GM23338 (cell line): Measurements from ENCODE around the gene GLRX. TPM values are rescaled to one million over a fixed set of nuclear protein-coding genes. Genes with fewer than 3 reads are reported as not detected.

Experiments used
- ATAC-seq: fragments of 200-7000 bp; cut with Tn5 transposase; 3 replicates; pipeline ENCODE4 v1.9.1; 2020
- DNase-seq: peaks from one replicate; pipeline ENCODE4 v3.0.0-alpha.2; 2015; ENCODE audit warnings: low spot score
- H2AFZ ChIP-seq: fragments of 200-600 bp; sonication (generic); 2 replicates; pipeline ENCODE4 v1.8.0; 2016; ENCODE audit warnings: antibody characterized with exemption, mild to moderate bottlenecking, moderate library complexity
- H3F3A ChIP-seq: fragments of 200-600 bp; sonication (generic); replicated peaks from 2 replicates; pipeline ENCODE4 v1.8.0; 2017; ENCODE audit warnings: antibody characterized with exemption, mixed run types, low read depth
- H3K27ac ChIP-seq: fragments of 200-600 bp; sonication (generic); 2 replicates; pipeline ENCODE4 v1.6.1; 2016; ENCODE audit warnings: low read depth
- H3K27me3 ChIP-seq: fragments of 200-600 bp; sonication (generic); 2 replicates; pipeline ENCODE4 v1.8.0; 2016; ENCODE audit warnings: mild to moderate bottlenecking, mixed run types, moderate library complexity; ENCODE audit not compliant: insufficient read depth
- H3K36me3 ChIP-seq: fragments of 200-600 bp; sonication (generic); 2 replicates; pipeline ENCODE4 v1.8.0; 2016; ENCODE audit warnings: mild to moderate bottlenecking; ENCODE audit not compliant: insufficient read depth
- H3K4me1 ChIP-seq: fragments of 200-600 bp; sonication (generic); 2 replicates; pipeline ENCODE4 v1.8.0; 2016; ENCODE audit warnings: mild to moderate bottlenecking, moderate library complexity; ENCODE audit not compliant: insufficient read depth
- H3K4me2 ChIP-seq: fragments of 200-600 bp; sonication (generic); 2 replicates; pipeline ENCODE4 v1.7.1; 2017; ENCODE audit warnings: mixed run types
- H3K4me3 ChIP-seq: fragments of 200-600 bp; sonication (generic); 2 replicates; pipeline ENCODE4 v1.6.1; 2016; ENCODE audit warnings: mixed run types
- H3K79me2 ChIP-seq: fragments of 200-600 bp; sonication (generic); replicated peaks from 2 replicates; pipeline ENCODE4 v1.8.0; 2017; ENCODE audit warnings: mild to moderate bottlenecking; ENCODE audit not compliant: insufficient read depth
- H3K9me2 ChIP-seq: fragments of 200-600 bp; sonication (generic); 2 replicates; pipeline ENCODE4 v1.8.0; 2017; ENCODE audit not compliant: insufficient read depth
- H4K20me1 ChIP-seq: fragments of 200-600 bp; sonication (generic); replicated peaks from 2 replicates; pipeline ENCODE4 v1.8.0; 2017; ENCODE audit warnings: mild to moderate bottlenecking; ENCODE audit not compliant: insufficient read depth
- H3K27ac Mint-ChIP-seq: 2 replicates; pipeline ENCODE4 v1.8.0; 2020; ENCODE audit warnings: inconsistent platforms, mild to moderate bottlenecking, moderate library complexity, mixed read lengths
- H3K27me3 Mint-ChIP-seq: 3 replicates; pipeline ENCODE4 v1.8.0; 2022; ENCODE audit warnings: low read depth, mild to moderate bottlenecking, moderate library complexity, mixed read lengths, inconsistent platforms; ENCODE audit not compliant: insufficient read depth, poor library complexity
- H3K36me3 Mint-ChIP-seq: 3 replicates; pipeline ENCODE4 v1.8.0; 2021; ENCODE audit warnings: low read depth, mild to moderate bottlenecking, inconsistent platforms, moderate library complexity, mixed read lengths
- H3K4me1 Mint-ChIP-seq: 3 replicates; pipeline ENCODE4 v1.8.0; 2020; ENCODE audit warnings: mild to moderate bottlenecking, inconsistent platforms, mixed read lengths
- H3K4me3 Mint-ChIP-seq: 3 replicates; pipeline ENCODE4 v1.8.0; 2021; ENCODE audit warnings: moderate library complexity, mild to moderate bottlenecking, inconsistent platforms, mixed read lengths
- H3K9me3 Mint-ChIP-seq: 3 replicates; pipeline ENCODE4 v1.8.0; 2020; ENCODE audit warnings: moderate library complexity, mild to moderate bottlenecking, inconsistent platforms, mixed read lengths
- CREB1 ChIP-seq: fragments of 250-450 bp; sonication (Bioruptor Pico); IDR thresholded peaks from 2 replicates; pipeline ENCODE4 v1.5.0; 2020; ENCODE audit warnings: low read depth, mild to moderate bottlenecking, moderate library complexity
- EZH2 ChIP-seq: fragments of 200-600 bp; sonication (generic); IDR thresholded peaks from one replicate; pipeline ENCODE4 v1.8.0; 2017; ENCODE audit warnings: antibody characterized with exemption, mild to moderate bottlenecking, low read depth; ENCODE audit not compliant: unreplicated experiment
- EZH2phosphoT487 ChIP-seq: fragments of 200-600 bp; sonication (generic); IDR thresholded peaks from one replicate; pipeline ENCODE4 v1.8.1; 2018; ENCODE audit warnings: antibody characterized with exemption; ENCODE audit not compliant: unreplicated experiment
- JUNB ChIP-seq: IDR thresholded peaks from one replicate; pipeline ENCODE4 v1.6.1; 2016; ENCODE audit warnings: antibody characterized with exemption; ENCODE audit not compliant: unreplicated experiment
- NANOG ChIP-seq: IDR thresholded peaks from 2 replicates; pipeline ENCODE4 v1.6.1; 2016; ENCODE audit warnings: antibody characterized with exemption, borderline replicate concordance
- POLR2AphosphoS5 ChIP-seq: IDR thresholded peaks from 2 replicates; pipeline ENCODE4 v1.6.1; 2016; ENCODE audit warnings: antibody characterized with exemption, low read depth
- STAT1 ChIP-seq: IDR thresholded peaks from one replicate; pipeline ENCODE4 v1.6.1; 2016; ENCODE audit warnings: antibody characterized with exemption; ENCODE audit not compliant: unreplicated experiment
- ZNF114 ChIP-seq: fragments of 250-450 bp; sonication (Bioruptor Pico); IDR thresholded peaks from 2 replicates; pipeline ENCODE4 v1.5.0; 2020; ENCODE audit warnings: mild to moderate bottlenecking, moderate library complexity
- ZNF331 ChIP-seq: fragments of 250-450 bp; sonication (Bioruptor Pico); IDR thresholded peaks from 2 replicates; pipeline ENCODE4 v1.5.0; 2020; ENCODE audit warnings: low read depth, mild to moderate bottlenecking, moderate library complexity
- polyA plus RNA-seq: library from polyadenylated mRNA; unstranded; fragments of >200 nt; fragmentation: Nextera tagmentation; extraction: Ambion mirVana; gene quantifications from 2 replicates; pipeline ENCODE4 v1.2.1, GENCODE V29; 2016
- total RNA-seq: library from RNA; depleted of rRNA; stranded (reverse); fragments of >200 nt; shearing (Covaris generic); gene quantifications from 2 replicates; pipeline ENCODE4 v1.2.3, GENCODE V29; 2014
- TF ChIP-seq, protein P1 (sequence below): fragments of 250-450 bp; sonication (Bioruptor Pico); IDR thresholded peaks from 2 replicates; pipeline ENCODE4 v1.5.0; 2020; ENCODE audit warnings: mild to moderate bottlenecking, moderate library complexity
- TF ChIP-seq, protein P2 (sequence below): IDR thresholded peaks from 2 replicates; pipeline ENCODE4 v1.6.1; 2016; ENCODE audit warnings: antibody characterized with exemption
- TF ChIP-seq, protein P3 (sequence below): IDR thresholded peaks from one replicate; pipeline ENCODE4 v1.6.1; 2018; ENCODE audit warnings: antibody characterized with exemption; ENCODE audit not compliant: unreplicated experiment
- TF ChIP-seq, protein P4 (sequence below), 2 experiments: fragments of 200-600 bp in 1 of 2; sonication (generic) in 1 of 2; conservative IDR thresholded peaks; 2 replicates each; pipeline versions ENCODE4 v1.5.1 to v1.6.1; 2016 to 2017; ENCODE audit warnings: antibody characterized with exemption in 2 of 2, low read depth in 2 of 2, mild to moderate bottlenecking in 2 of 2, moderate library complexity in 1 of 2

Gene GLRX
- total and polyA plus RNA-seq, 2 experiments from 2014 or later = 9.5 to 42.2 TPM

DNA sequence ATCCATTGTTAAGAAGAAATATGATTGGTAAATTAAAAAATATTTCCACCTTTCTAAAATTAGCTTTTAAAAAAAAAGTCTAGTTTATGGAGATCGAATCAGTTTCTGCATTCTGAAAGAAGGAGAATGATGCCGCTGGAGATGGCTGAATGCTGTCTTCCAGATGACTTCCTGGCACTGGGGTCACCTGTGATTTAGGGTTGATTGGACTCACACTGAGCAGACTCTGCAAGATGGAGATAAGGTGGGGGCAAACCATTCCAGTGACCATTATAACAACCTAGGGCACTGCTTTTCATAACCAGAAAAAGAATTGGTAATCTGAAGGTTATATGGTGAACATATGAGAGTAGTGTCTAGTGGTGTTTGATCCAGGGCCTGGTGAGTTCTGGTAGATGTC lies 50.6 kb downstream of the GLRX start:
- H3K9me3 Mint-ChIP-seq = no peaks in the 10 kb centered on the region
- TF ChIP-seq, protein P1, sequence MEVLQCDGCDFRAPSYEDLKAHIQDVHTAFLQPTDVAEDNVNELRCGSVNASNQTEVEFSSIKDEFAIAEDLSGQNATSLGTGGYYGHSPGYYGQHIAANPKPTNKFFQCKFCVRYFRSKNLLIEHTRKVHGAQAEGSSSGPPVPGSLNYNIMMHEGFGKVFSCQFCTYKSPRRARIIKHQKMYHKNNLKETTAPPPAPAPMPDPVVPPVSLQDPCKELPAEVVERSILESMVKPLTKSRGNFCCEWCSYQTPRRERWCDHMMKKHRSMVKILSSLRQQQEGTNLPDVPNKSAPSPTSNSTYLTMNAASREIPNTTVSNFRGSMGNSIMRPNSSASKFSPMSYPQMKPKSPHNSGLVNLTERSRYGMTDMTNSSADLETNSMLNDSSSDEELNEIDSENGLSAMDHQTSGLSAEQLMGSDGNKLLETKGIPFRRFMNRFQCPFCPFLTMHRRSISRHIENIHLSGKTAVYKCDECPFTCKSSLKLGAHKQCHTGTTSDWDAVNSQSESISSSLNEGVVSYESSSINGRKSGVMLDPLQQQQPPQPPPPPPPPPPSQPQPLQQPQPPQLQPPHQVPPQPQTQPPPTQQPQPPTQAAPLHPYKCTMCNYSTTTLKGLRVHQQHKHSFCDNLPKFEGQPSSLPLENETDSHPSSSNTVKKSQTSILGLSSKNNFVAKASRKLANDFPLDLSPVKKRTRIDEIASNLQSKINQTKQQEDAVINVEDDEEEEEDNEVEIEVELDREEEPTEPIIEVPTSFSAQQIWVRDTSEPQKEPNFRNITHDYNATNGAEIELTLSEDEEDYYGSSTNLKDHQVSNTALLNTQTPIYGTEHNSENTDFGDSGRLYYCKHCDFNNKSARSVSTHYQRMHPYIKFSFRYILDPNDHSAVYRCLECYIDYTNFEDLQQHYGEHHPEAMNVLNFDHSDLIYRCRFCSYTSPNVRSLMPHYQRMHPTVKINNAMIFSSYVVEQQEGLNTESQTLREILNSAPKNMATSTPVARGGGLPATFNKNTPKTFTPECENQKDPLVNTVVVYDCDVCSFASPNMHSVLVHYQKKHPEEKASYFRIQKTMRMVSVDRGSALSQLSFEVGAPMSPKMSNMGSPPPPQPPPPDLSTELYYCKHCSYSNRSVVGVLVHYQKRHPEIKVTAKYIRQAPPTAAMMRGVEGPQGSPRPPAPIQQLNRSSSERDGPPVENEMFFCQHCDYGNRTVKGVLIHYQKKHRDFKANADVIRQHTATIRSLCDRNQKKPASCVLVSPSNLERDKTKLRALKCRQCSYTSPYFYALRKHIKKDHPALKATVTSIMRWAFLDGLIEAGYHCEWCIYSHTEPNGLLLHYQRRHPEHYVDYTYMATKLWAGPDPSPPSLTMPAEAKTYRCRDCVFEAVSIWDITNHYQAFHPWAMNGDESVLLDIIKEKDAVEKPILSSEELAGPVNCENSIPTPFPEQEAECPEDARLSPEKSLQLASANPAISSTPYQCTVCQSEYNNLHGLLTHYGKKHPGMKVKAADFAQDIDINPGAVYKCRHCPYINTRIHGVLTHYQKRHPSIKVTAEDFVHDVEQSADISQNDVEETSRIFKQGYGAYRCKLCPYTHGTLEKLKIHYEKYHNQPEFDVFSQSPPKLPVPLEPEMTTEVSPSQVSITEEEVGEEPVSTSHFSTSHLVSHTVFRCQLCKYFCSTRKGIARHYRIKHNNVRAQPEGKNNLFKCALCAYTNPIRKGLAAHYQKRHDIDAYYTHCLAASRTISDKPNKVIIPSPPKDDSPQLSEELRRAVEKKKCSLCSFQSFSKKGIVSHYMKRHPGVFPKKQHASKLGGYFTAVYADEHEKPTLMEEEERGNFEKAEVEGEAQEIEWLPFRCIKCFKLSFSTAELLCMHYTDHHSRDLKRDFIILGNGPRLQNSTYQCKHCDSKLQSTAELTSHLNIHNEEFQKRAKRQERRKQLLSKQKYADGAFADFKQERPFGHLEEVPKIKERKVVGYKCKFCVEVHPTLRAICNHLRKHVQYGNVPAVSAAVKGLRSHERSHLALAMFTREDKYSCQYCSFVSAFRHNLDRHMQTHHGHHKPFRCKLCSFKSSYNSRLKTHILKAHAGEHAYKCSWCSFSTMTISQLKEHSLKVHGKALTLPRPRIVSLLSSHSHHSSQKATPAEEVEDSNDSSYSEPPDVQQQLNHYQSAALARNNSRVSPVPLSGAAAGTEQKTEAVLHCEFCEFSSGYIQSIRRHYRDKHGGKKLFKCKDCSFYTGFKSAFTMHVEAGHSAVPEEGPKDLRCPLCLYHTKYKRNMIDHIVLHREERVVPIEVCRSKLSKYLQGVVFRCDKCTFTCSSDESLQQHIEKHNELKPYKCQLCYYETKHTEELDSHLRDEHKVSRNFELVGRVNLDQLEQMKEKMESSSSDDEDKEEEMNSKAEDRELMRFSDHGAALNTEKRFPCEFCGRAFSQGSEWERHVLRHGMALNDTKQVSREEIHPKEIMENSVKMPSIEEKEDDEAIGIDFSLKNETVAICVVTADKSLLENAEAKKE (CRISPR knock-in tag) = no peak
- TF ChIP-seq STAT1 (no peak), ZNF114 (CRISPR knock-in tag) (no peak), EZH2 (no peak), EZH2phosphoT487 (no peak), ZNF331 (CRISPR knock-in tag) (no peak), CREB1 (CRISPR knock-in tag) (no peak), JUNB (no peak), POLR2AphosphoS5 (no peak), NANOG (no peak)
- TF ChIP-seq, protein P2, sequence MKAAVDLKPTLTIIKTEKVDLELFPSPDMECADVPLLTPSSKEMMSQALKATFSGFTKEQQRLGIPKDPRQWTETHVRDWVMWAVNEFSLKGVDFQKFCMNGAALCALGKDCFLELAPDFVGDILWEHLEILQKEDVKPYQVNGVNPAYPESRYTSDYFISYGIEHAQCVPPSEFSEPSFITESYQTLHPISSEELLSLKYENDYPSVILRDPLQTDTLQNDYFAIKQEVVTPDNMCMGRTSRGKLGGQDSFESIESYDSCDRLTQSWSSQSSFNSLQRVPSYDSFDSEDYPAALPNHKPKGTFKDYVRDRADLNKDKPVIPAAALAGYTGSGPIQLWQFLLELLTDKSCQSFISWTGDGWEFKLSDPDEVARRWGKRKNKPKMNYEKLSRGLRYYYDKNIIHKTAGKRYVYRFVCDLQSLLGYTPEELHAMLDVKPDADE = no peak
- TF ChIP-seq, protein P3, sequence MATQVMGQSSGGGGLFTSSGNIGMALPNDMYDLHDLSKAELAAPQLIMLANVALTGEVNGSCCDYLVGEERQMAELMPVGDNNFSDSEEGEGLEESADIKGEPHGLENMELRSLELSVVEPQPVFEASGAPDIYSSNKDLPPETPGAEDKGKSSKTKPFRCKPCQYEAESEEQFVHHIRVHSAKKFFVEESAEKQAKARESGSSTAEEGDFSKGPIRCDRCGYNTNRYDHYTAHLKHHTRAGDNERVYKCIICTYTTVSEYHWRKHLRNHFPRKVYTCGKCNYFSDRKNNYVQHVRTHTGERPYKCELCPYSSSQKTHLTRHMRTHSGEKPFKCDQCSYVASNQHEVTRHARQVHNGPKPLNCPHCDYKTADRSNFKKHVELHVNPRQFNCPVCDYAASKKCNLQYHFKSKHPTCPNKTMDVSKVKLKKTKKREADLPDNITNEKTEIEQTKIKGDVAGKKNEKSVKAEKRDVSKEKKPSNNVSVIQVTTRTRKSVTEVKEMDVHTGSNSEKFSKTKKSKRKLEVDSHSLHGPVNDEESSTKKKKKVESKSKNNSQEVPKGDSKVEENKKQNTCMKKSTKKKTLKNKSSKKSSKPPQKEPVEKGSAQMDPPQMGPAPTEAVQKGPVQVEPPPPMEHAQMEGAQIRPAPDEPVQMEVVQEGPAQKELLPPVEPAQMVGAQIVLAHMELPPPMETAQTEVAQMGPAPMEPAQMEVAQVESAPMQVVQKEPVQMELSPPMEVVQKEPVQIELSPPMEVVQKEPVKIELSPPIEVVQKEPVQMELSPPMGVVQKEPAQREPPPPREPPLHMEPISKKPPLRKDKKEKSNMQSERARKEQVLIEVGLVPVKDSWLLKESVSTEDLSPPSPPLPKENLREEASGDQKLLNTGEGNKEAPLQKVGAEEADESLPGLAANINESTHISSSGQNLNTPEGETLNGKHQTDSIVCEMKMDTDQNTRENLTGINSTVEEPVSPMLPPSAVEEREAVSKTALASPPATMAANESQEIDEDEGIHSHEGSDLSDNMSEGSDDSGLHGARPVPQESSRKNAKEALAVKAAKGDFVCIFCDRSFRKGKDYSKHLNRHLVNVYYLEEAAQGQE = no peak
- TF ChIP-seq, protein P4, sequence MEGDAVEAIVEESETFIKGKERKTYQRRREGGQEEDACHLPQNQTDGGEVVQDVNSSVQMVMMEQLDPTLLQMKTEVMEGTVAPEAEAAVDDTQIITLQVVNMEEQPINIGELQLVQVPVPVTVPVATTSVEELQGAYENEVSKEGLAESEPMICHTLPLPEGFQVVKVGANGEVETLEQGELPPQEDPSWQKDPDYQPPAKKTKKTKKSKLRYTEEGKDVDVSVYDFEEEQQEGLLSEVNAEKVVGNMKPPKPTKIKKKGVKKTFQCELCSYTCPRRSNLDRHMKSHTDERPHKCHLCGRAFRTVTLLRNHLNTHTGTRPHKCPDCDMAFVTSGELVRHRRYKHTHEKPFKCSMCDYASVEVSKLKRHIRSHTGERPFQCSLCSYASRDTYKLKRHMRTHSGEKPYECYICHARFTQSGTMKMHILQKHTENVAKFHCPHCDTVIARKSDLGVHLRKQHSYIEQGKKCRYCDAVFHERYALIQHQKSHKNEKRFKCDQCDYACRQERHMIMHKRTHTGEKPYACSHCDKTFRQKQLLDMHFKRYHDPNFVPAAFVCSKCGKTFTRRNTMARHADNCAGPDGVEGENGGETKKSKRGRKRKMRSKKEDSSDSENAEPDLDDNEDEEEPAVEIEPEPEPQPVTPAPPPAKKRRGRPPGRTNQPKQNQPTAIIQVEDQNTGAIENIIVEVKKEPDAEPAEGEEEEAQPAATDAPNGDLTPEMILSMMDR (conservative IDR thresholded peaks at IDR 0.05; ENCODE audit: low read depth in 2 of 2) = no peak
- H4K20me1 ChIP-seq = no peaks in the 10 kb centered on the region
- H3K4me1 Mint-ChIP-seq = no peaks in the 10 kb centered on the region
- H3K27me3 Mint-ChIP-seq = no peaks in the 10 kb centered on the region
- H2AFZ ChIP-seq = no peak overlapping the region
- DNase-seq (no peak), ATAC-seq (no peak)
- H3K27ac ChIP-seq = no peak overlapping the region
- H3F3A ChIP-seq = no peaks in the 10 kb centered on the region
- no peaks in the 10 kb centered on the region for H3K9me2 ChIP-seq
- H3K27ac Mint-ChIP-seq = no peak overlapping the region
- no peak overlapping the region for H3K4me2 ChIP-seq
- no peaks in the 10 kb centered on the region for H3K36me3 Mint-ChIP-seq
- no peak overlapping the region for H3K4me3 Mint-ChIP-seq
- no peaks in the 10 kb centered on the region for H3K4me1 ChIP-seq
- no peaks in the 10 kb centered on the region for H3K79me2 ChIP-seq
- no peaks in the 10 kb centered on the region for H3K36me3 ChIP-seq
- H3K4me3 ChIP-seq = no peak overlapping the region
- no peaks in the 10 kb centered on the region for H3K27me3 ChIP-seq
